Stimulated activated CD8-positive, alpha-beta memory T cell treated with anti-CD3 and anti-CD28 coated beads, Interleukin-4, amount 100 ng/mL, for 24 hours (primary cell): ENCODE measurements around the gene LSP1.
"Not testable (repeated sequence)": the region's sequence is repeated elsewhere in the genome, so short reads cannot be mapped to it uniquely, and the experiment has no call there.

ENCODE experiments used
- DNase-seq: peaks from one replicate; pipeline ENCODE4 v3.0.0-alpha.2; 2020; ENCODE audit warnings: low read depth

The LSP1 gene

GRCh38 chr11:1877211-1878136 lies 24.6 kb downstream of the LSP1 start:
- DNase-seq: no peak

GRCh38 chr11:1878137-1879031 lies 25.5 kb downstream of the LSP1 start:
- no peak for DNase-seq

GRCh38 chr11:1879342-1879940 lies 26.6 kb downstream of the LSP1 start:
- no peak for DNase-seq

GRCh38 chr11:1879941-1880720 lies 27.2 kb downstream of the LSP1 start:
- DNase-seq: no peak

- DNase-seq: no peak
Measured at GRCh38 chr11:1880746-1881441, 28.0 kb downstream of the LSP1 start.

GRCh38 chr11:1881442-1882264 lies 28.8 kb downstream of the LSP1 start:
- no peak for DNase-seq

- DNase-seq: peak; percentile 72
Measured at GRCh38 chr11:1882265-1883238, 29.7 kb downstream of the LSP1 start.

GRCh38 chr11:1883346-1884302 lies 30.7 kb downstream of the LSP1 start:
- DNase-seq: no peak

GRCh38 chr11:1884303-1884700 lies 31.4 kb downstream of the LSP1 start:
- no peak for DNase-seq

- DNase-seq: not testable (repeated sequence)
Measured at GRCh38 chr11:1886551-1886950, 33.7 kb downstream of the LSP1 start.

GRCh38 chr11:1887451-1888346 lies 34.8 kb downstream of the LSP1 start:
- DNase-seq: no peak

- no peak for DNase-seq
Measured at GRCh38 chr11:1888347-1888753, 35.5 kb downstream of the LSP1 start.

GRCh38 chr11:1888811-1889210 lies 35.9 kb downstream of the LSP1 start:
- no peak for DNase-seq

- peak; percentile 62 for DNase-seq
Measured at GRCh38 chr11:1889224-1889930, 36.5 kb downstream of the LSP1 start.

- DNase-seq: no peak
Measured at GRCh38 chr11:1889941-1890855, 37.3 kb downstream of the LSP1 start.
